Astrocyte (in vitro differentiated cells and primary cell): ENCODE data around the gene ICE1. TPM values are rescaled to one million over a fixed set of nuclear protein-coding genes. Genes with fewer than 3 reads are reported as not detected.

ENCODE experiments used
- DNase-seq: peaks from one replicate; pipeline ENCODE4 v3.0.0-alpha.2; 2010; ENCODE audit warnings: low read depth
- FAIRE-seq: peaks from 2 replicates; lab custom pipeline; 2011; peaks lifted over from hg19 to GRCh38; lab: Jason Lieb, UNC
- H2AFZ ChIP-seq: 2 replicates; pipeline ENCODE4 v1.6.0; 2012; ENCODE audit warnings: low read depth, low read length, inconsistent platforms
- H3K27ac ChIP-seq: 2 replicates; pipeline ENCODE4 v1.5.1; 2011; ENCODE audit warnings: low read depth, low read length, inconsistent platforms
- H3K27me3 ChIP-seq: 2 replicates; pipeline ENCODE4 v1.6.0; 2011; ENCODE audit warnings: low read length, inconsistent platforms; ENCODE audit not compliant: insufficient read depth
- H3K36me3 ChIP-seq: 2 replicates; pipeline ENCODE4 v1.5.1; 2011; ENCODE audit warnings: low read length, inconsistent platforms; ENCODE audit not compliant: insufficient read depth
- H3K4me1 ChIP-seq: 2 replicates; pipeline ENCODE4 v1.5.1; 2011; ENCODE audit warnings: low read length, inconsistent platforms; ENCODE audit not compliant: insufficient read depth
- H3K4me2 ChIP-seq: 2 replicates; pipeline ENCODE4 v1.6.0; 2012; ENCODE audit warnings: low read length, inconsistent platforms
- H3K4me3 ChIP-seq: 2 replicates; pipeline ENCODE4 v1.5.1; 2011; ENCODE audit warnings: low read depth, mild to moderate bottlenecking, low read length, inconsistent platforms; ENCODE audit not compliant: insufficient read depth
- H3K79me2 ChIP-seq: 2 replicates; pipeline ENCODE4 v1.6.0; 2012; ENCODE audit warnings: mild to moderate bottlenecking, low read length, inconsistent platforms; ENCODE audit not compliant: insufficient read depth
- H3K9ac ChIP-seq: 2 replicates; pipeline ENCODE4 v1.6.0; 2012; ENCODE audit warnings: mild to moderate bottlenecking, low read length, inconsistent platforms
- H3K9me3 ChIP-seq: 2 replicates; pipeline ENCODE4 v1.5.1; 2012; ENCODE audit warnings: low read depth, mild to moderate bottlenecking, low read length, inconsistent platforms; ENCODE audit not compliant: insufficient read depth
- H4K20me1 ChIP-seq: 2 replicates; pipeline ENCODE4 v1.6.0; 2012; ENCODE audit warnings: low read length, inconsistent platforms; ENCODE audit not compliant: insufficient read depth
- H3K27ac Mint-ChIP-seq: one replicate; pipeline ENCODE4 v1.8.0; 2021; ENCODE audit warnings: mild to moderate bottlenecking, mixed read lengths; ENCODE audit not compliant: unreplicated experiment
- H3K27me3 Mint-ChIP-seq: one replicate; pipeline ENCODE4 v1.8.0; 2021; ENCODE audit warnings: low read depth, mixed read lengths; ENCODE audit not compliant: unreplicated experiment
- H3K36me3 Mint-ChIP-seq: one replicate; pipeline ENCODE4 v1.8.0; 2021; ENCODE audit warnings: low read depth, mixed read lengths; ENCODE audit not compliant: unreplicated experiment
- H3K4me1 Mint-ChIP-seq: one replicate; pipeline ENCODE4 v1.8.0; 2021; ENCODE audit warnings: low read depth, mixed read lengths; ENCODE audit not compliant: unreplicated experiment
- H3K4me3 Mint-ChIP-seq: one replicate; pipeline ENCODE4 v1.8.0; 2021; ENCODE audit warnings: mild to moderate bottlenecking, moderate library complexity, mixed read lengths; ENCODE audit not compliant: unreplicated experiment
- H3K9me3 Mint-ChIP-seq: one replicate; pipeline ENCODE4 v1.8.0; 2021; ENCODE audit warnings: mild to moderate bottlenecking, mixed read lengths; ENCODE audit not compliant: unreplicated experiment
- CTCF ChIP-seq: IDR thresholded peaks from 2 replicates; pipeline ENCODE4 v1.5.1; 2011; ENCODE audit warnings: low read depth, mild to moderate bottlenecking, inconsistent platforms, low read length, moderate library complexity; ENCODE audit not compliant: insufficient read depth
- EZH2 ChIP-seq: IDR thresholded peaks from 2 replicates; pipeline ENCODE4 v1.6.1; 2012; ENCODE audit warnings: mild to moderate bottlenecking, low read length, inconsistent platforms; ENCODE audit not compliant: insufficient read depth
- total RNA-seq: library from RNA; stranded (reverse); gene quantifications from 2 replicates; pipeline ENCODE4 v1.2.1, GENCODE V29; 2021

The ICE1 gene
- total RNA-seq, 1 donor from 2014 or later, result 40.3 TPM

DNA sequence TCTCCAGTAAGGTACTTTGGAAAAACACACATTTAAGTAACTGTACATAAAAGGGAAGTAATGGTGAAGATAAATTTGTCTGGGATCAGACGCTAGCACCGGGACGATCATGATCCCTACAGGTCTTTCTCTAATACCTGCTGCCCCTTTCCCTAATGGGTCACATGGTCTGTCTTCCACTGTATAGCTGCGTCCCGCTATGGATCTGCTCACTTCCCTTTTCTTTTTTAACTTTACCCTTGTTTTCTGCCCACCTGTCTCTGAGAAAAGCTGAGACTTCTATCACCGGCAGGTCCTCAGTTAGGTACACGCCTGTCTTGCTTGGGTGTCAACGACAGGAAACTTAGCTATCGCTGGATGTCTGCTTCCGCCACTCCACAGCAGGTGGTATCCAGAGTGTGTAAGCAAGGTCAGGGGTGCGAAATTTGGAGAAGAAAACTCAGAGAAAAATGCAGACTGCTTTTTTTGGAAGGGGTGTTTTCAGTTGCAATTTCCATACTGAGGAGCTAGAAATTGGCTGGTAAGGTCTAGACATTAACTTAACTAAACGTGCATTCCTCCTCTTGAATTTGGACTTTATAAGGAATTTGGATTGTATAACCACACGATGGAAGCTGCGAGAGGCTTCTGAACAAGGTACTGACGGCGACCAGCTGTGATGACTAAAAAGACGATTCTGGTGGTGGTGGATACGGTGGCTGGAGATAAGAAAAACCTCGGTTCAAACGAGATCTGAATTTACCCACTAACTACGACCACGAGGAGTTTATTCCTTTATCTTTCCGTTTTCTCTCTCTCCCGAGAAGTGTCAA is 1.1 kb upstream of the ICE1 start:
- Histone ChIP-seq H3K27ac (peak overlapping the region; percentile 99), H2AFZ (peak overlapping the region; percentile 95), H3K4me1 (peaks cover 61% of the 10 kb centered on the region), H3K27me3 (no peaks in the 10 kb centered on the region), H3K4me3 (peak overlapping the region; percentile 70), H4K20me1 (peaks cover 34% of the 10 kb centered on the region), H3K36me3 (no peaks in the 10 kb centered on the region), H3K79me2 (peaks cover 39% of the 10 kb centered on the region), H3K9me3 (no peaks in the 10 kb centered on the region), H3K9ac (peak overlapping the region; percentile 90), H3K4me2 (peak overlapping the region; percentile 96)
- Mint-ChIP-seq H3K36me3 (no peaks in the 10 kb centered on the region), H3K27ac (peak overlapping the region; percentile 96), H3K4me1 (peaks cover 47% of the 10 kb centered on the region), H3K9me3 (peaks cover 2% of the 10 kb centered on the region), H3K4me3 (peak overlapping the region; percentile 86), H3K27me3 (no peaks in the 10 kb centered on the region)
- FAIRE-seq, result no peak
- peak; percentile 32 for DNase-seq
- TF ChIP-seq EZH2 (no peak), CTCF (no peak)

DNA sequence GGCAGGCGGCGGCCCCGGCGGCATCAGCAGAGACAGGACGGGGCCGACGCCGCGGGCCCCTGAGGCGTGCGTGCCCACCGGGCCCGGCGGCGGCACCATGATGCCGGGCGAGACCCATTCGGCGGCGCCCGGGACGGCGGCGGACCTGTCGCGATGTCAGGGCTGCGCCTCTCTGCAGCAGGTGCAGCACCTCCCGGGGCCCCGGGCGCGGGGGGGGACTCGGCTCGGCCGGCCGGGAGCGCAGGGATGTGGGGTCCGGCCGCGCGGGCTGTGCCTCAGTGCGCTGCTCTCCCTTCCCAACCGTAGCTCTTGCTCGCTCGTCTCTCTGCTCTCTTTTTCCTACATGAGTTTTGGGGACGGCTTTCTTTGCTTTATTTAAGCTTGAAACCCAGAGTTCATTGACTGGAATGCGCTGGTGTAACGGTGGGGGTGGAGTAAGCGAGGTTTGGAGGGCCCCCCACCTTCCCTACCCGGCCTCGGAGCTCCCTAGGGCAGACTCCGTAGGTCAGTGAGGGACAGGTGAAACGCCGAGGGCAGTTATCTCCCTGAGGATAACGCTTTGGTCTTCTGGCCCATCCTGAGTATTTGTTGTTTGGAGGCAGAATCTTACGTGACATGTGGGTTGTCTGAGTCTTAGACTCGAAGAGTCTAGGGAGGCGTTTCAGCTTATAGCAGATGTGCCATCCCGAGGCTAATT is 490 bp downstream of the ICE1 start:
- Mint-ChIP-seq H3K36me3 (peaks cover 2% of the 10 kb centered on the region), H3K4me1 (peaks cover 36% of the 10 kb centered on the region), H3K27ac (peak overlapping the region; percentile 95), H3K9me3 (peaks cover 4% of the 10 kb centered on the region), H3K4me3 (no peak overlapping the region), H3K27me3 (no peaks in the 10 kb centered on the region)
- FAIRE-seq, result no peak
- DNase-seq, result no peak
- Histone ChIP-seq H3K4me1 (peaks cover 49% of the 10 kb centered on the region), H3K27me3 (no peaks in the 10 kb centered on the region), H3K9me3 (no peaks in the 10 kb centered on the region), H3K36me3 (no peaks in the 10 kb centered on the region), H3K79me2 (peaks cover 55% of the 10 kb centered on the region), H3K9ac (peak overlapping the region; percentile 90), H2AFZ (peak overlapping the region; percentile 54), H3K27ac (peak overlapping the region; percentile 99), H3K4me3 (peak overlapping the region; percentile 84), H3K4me2 (peak overlapping the region; percentile 96), H4K20me1 (peaks cover 50% of the 10 kb centered on the region)
- TF ChIP-seq CTCF (no peak), EZH2 (no peak)
